Uterus (tissue), 4 donors: ENCODE results near the gene CPT1A. TPM values are rescaled to one million over a fixed set of nuclear protein-coding genes. Genes with fewer than 3 reads are reported as not detected.
"Not testable (repeated sequence)": the region's sequence is repeated elsewhere in the genome, so short reads cannot be mapped to it uniquely, and the experiment has no call there.

Experiments
- DNase-seq, 2 donors: peaks; one replicate each; pipeline ENCODE4 v3.0.0-alpha.2; 2019 to 2020
- H3K27ac ChIP-seq, 2 donors: fragments of 200-600 bp; sonication (generic); 1 replicate in 1 of 2; 2 replicates in 1 of 2; pipeline ENCODE4 v1.5.1; 2016 to 2018
- H3K27me3 ChIP-seq, 2 donors: fragments of 200-600 bp; sonication (generic); one replicate each; pipeline ENCODE4 v1.5.1; 2018 to 2019; ENCODE audit warnings: control low read depth in 1 of 2
- H3K36me3 ChIP-seq, 2 donors: fragments of 200-600 bp; sonication (generic); one replicate each; pipeline ENCODE4 v1.5.1; 2019; ENCODE audit warnings: control low read depth in 1 of 2
- H3K4me1 ChIP-seq, 2 donors: fragments of 200-600 bp; sonication (generic); one replicate each; pipeline ENCODE4 v1.5.1; 2018 to 2019; ENCODE audit warnings: control low read depth in 1 of 2
- H3K4me3 ChIP-seq, 2 donors: fragments of 200-600 bp; sonication (generic); 1 replicate in 1 of 2; 2 replicates in 1 of 2; pipeline ENCODE4 v1.5.1; 2018 to 2019; ENCODE audit warnings: mild to moderate bottlenecking in 1 of 2
- H3K9me3 ChIP-seq, 2 donors: fragments of 200-600 bp; sonication (generic); one replicate each; pipeline ENCODE4 v1.5.1; 2019; ENCODE audit warnings: control low read depth in 1 of 2
- POLR2A ChIP-seq, 2 donors: fragments of 450-650 bp; IDR thresholded peaks; one replicate each; pipeline ENCODE4 v1.6.1; 2016; ENCODE audit warnings: antibody characterized with exemption in 2 of 2, mild to moderate bottlenecking in 1 of 2, moderate library complexity in 1 of 2
- intact Hi-C: fragments of 100-400 bp; cut with DNase I; formaldehyde crosslinking; loops from one replicate; pipeline ENCODE4 v1.15.1; 2023; ENCODE audit warnings: low total_unique reads
- total RNA-seq, 4 donors: library from RNA; depleted of rRNA in 3 of 4; stranded (reverse); fragments of >200 nt in 3 of 4; gene quantifications; one replicate each; pipeline versions ENCODE4 v1.1.0 to v1.2.4, GENCODE V29; 2014 to 2023
- TF ChIP-seq, protein P1 (sequence below), 4 experiments: fragments of 200-600 bp in 2 of 4; fragments of 450-650 bp in 2 of 4; sonication (generic) in 2 of 4; IDR thresholded peaks; one replicate each; pipeline ENCODE4 v1.5.1; 2016 to 2019; ENCODE audit warnings: antibody characterized with exemption in 4 of 4, mild to moderate bottlenecking in 2 of 4, moderate library complexity in 1 of 4
- donor health status: DM: yes; HTN: yes; CAD: no.

CPT1A gene
- total RNA-seq, 4 donors from 2014 or later, result 27.2 to 125 (median 67.9) TPM

DNA sequence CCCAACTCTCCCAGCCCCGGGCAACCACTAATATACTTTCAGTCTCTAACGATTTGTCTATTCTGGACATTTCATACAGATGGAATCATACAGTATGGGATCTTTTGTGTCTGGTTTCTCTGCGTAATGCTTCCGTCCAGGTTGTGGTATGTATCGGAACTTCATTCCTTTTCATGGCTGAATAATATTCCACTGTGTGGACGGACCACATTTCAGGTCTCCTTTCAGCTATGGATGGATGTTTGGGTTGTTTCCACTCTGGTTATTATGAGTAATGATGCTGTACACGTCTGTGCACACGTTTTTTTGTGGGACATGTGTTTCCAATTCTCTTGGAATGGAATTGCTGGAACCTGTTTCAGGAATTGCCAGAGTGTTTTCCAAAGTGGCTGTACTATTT, 17.4 kb upstream of the CPT1A start:
- peaks cover 0 to 3% of the 10 kb centered on the region in 2 donors for H3K27me3 ChIP-seq
- H3K36me3 ChIP-seq, result no peaks in the 10 kb centered on the region
- intact Hi-C loops, result no loop called here
- H3K4me1 ChIP-seq, result no peaks in the 10 kb centered on the region
- H3K27ac ChIP-seq, result no peak overlapping the region
- H3K4me3 ChIP-seq, result no peak overlapping the region
- TF ChIP-seq, protein P1, sequence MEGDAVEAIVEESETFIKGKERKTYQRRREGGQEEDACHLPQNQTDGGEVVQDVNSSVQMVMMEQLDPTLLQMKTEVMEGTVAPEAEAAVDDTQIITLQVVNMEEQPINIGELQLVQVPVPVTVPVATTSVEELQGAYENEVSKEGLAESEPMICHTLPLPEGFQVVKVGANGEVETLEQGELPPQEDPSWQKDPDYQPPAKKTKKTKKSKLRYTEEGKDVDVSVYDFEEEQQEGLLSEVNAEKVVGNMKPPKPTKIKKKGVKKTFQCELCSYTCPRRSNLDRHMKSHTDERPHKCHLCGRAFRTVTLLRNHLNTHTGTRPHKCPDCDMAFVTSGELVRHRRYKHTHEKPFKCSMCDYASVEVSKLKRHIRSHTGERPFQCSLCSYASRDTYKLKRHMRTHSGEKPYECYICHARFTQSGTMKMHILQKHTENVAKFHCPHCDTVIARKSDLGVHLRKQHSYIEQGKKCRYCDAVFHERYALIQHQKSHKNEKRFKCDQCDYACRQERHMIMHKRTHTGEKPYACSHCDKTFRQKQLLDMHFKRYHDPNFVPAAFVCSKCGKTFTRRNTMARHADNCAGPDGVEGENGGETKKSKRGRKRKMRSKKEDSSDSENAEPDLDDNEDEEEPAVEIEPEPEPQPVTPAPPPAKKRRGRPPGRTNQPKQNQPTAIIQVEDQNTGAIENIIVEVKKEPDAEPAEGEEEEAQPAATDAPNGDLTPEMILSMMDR (IDR thresholded peaks at IDR 0.05), result no peak
- no peaks in the 10 kb centered on the region for H3K9me3 ChIP-seq
- no peak for DNase-seq

DNA sequence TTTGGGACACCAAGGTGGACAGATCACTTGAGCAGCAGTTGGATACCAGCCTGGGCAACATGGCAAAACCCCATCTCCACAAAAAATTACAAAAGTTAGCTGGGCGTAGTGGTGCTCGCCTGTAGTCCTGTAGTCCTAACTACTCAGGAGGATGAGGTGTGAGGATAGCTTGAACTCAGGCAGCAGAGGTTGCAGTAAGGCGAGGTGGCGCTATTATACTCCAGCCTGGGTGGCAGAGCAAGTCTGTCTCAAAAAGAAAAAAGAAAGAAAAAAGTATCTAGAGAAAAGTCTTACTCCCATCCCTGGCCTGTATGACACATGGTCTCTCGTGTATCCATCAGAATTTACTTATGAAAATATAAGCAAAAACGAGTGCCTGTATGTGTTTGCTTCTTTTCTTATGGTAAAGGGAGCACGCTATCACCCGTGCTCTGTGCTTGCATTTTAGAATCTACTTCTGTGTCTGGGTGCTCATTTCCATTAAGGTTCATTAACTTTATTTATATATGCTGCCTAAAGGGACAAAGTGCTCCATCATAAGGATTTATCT, 15.4 kb upstream of the CPT1A start:
- DNase-seq, result no peak
- Histone ChIP-seq H3K9me3 (no peaks in the 10 kb centered on the region), H3K36me3 (no peaks in the 10 kb centered on the region), H3K27me3 (peaks cover 0 to 4% of the 10 kb centered on the region in 2 donors), H3K4me3 (no peak overlapping the region), H3K27ac (peak overlapping the region; percentile 23 to 29), H3K4me1 (no peaks in the 10 kb centered on the region)
- intact Hi-C loops, result no loop called here
- TF ChIP-seq, protein P1 (IDR thresholded peaks at IDR 0.05), result no peak
- TF ChIP-seq POLR2A (IDR thresholded peaks at IDR 0.05), result no peak

DNA sequence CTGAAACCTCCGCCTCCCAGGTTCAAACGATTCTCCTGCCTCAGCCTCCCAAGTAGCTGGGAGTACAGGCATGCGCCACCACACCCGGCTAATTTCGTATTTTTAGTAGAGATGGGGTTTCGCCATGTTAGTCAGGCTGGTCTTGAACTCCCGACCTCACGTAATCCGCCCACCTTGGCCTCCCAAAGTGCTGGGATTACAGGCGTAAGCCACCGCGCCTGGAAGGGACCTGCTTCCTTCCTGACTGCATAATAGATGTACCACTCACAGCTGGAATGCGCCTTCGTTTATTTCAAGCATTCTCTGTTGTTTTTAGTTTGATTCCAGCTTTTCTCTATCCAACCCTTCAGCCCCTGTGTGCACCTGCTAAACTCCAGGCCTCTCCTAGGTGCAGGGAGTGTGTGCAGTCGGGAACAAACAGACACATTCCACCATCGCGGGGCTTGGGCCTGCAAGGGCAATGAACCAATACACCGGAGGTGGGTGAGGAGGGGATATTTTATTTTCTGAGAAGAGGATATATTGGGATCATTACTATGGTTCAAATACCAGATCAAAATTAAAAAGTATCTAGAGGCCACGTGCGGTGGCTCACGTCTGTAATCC, 14.8 kb upstream of the CPT1A start:
- H3K4me3 ChIP-seq, H3K4me1 ChIP-seq, H3K27me3 ChIP-seq, H3K36me3 ChIP-seq, intact Hi-C loops, H3K9me3 ChIP-seq, DNase-seq: not testable (repeated sequence)
- peak overlapping the region; percentile 64 to 71 for H3K27ac ChIP-seq

DNA sequence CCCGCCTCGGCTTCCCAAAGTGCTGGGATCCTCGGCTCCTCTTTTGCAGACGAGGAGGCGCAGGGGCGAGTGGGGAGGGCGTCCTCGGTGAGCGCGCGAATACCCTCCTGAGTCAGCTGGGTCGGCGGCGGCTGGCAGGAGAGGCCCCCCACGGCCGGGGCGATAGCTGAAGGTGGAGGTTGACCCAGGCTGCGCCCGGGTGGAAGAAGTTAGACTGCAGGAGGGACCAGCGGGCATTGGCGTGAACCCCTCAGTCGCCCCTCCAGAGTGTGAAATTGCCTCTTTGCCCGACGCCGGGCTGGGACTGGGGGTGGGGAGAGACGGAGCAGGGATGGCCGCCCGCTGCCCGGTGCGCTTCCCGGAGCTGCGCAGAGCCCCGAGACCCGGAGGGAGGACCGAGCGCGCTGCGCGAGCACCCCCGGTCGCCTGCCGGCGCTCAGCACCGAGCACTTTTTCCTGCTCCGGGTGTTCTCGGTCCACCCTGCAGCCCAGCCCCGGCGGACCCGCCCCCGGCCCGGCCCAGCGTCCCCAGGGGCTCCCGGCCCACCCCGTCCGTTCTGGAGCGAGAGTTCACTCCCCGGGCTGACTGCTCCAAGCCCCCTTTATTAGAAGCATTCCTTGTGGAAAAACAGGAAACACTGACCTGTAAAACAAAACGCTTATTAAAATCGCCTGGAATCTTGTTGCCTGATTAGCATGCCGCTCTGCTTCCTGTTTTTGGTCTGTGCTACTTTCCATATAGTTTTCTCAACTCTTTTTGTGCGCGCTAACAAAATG, 13.7 kb upstream of the CPT1A start:
- Histone ChIP-seq H3K27ac (peak overlapping the region; percentile 64 to 71), H3K27me3 (peaks cover 0 to 4% of the 10 kb centered on the region in 2 donors), H3K36me3 (no peaks in the 10 kb centered on the region), H3K4me3 (peak overlapping the region; percentile 38 to 47), H3K4me1 (no peaks in the 10 kb centered on the region), H3K9me3 (no peaks in the 10 kb centered on the region)
- TF ChIP-seq POLR2A (IDR thresholded peaks at IDR 0.05), result no peak
- TF ChIP-seq, protein P1 (IDR thresholded peaks at IDR 0.05), result no peak
- peak in 1 of 2 donors; percentile 45 for DNase-seq
- intact Hi-C loops, result no loop called here

DNA sequence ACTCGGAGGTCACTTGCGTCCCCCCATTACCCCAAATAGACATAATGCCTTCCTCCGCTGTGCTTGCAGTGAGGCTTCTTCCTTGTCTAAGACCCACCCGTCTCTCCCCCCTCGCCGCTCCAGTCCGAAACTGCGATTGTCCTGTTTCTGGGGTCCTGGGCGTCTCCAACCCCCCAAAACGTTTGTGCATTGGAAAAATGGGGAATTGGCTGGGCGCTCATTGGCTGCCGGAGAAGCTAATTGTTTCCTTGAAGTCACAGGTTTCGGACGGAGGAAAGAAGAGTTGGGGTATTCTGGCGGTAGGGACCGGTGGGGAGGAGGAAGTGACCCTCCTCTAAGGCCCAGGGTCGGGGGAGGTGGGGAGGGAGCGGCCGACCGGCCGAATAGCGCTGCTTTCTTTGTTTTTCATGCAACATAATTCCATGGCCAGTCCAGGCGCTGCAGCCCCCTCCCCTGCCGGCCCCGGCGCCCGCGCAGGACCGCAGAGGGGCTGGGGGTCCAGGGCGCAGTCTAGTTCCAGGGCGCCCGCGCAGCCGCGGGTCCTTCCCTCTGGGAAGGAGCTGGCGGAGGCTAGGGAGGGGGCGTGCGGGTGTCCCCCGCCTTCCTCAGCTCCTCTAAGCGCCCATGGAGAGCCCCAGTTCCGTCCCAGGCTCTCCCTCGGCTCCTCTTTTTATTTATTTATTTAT, 12.7 kb upstream of the CPT1A start:
- H3K9me3 ChIP-seq, result no peaks in the 10 kb centered on the region
- H3K4me3 ChIP-seq, result peak overlapping the region; percentile 38 to 47
- no peak for TF ChIP-seq POLR2A (IDR thresholded peaks at IDR 0.05)
- TF ChIP-seq, protein P1 (IDR thresholded peaks at IDR 0.05), result no peak
- H3K36me3 ChIP-seq, result no peaks in the 10 kb centered on the region
- DNase-seq, result no peak
- intact Hi-C loops, result no loop called here
- H3K4me1 ChIP-seq, result no peaks in the 10 kb centered on the region
- peak overlapping the region in 1 of 2 donors; percentile 71 for H3K27ac ChIP-seq
- peaks cover 0 to 4% of the 10 kb centered on the region in 2 donors for H3K27me3 ChIP-seq
